Gastroesophageal sphincter (tissue), 3 donors: ENCODE results near the gene SNAP47.

Source experiments
- CTCF ChIP-seq, 4 experiments: fragments of 200-600 bp in 2 of 4; fragments of 450-650 bp in 2 of 4; sonication (generic) in 1 of 4; IDR thresholded peaks; one replicate each; pipeline ENCODE4 v1.5.1; 2017 to 2019; ENCODE audit warnings: antibody characterized with exemption in 4 of 4, mild to moderate bottlenecking in 2 of 4, moderate library complexity in 2 of 4
- EP300 ChIP-seq: sonication (generic); formaldehyde crosslinking; IDR thresholded peaks from one replicate; pipeline ENCODE4 v1.6.1; 2017; ENCODE audit warnings: antibody characterized with exemption, mild to moderate bottlenecking

GRCh38 chr1:227741166-227741870 is 6.1 kb downstream of the SNAP47 start:
- TF ChIP-seq CTCF (IDR thresholded peaks at IDR 0.05) (no peak), EP300 (no peak)
